HEK293T (cell line): ENCODE measurements around the gene HSD17B1.
A peak's percentile ranks its signal among the peaks of the same experiment; 100 is the strongest.

Source experiments
- CTCF ChIA-PET: fragments of 350-600 bp; formaldehyde crosslinking; extraction: SDS; loops from one replicate; lab custom pipeline; 2021; ENCODE audit warnings: antibody characterized with exemption, inconsistent platforms; lab: Yijun Ruan, JAX
- POLR2A ChIA-PET: fragments of 350-600 bp; formaldehyde crosslinking; extraction: SDS; loops from one replicate; lab custom pipeline; 2020; ENCODE audit warnings: antibody characterized with exemption, inconsistent platforms; lab: Yijun Ruan, JAX
- DNase-seq: peaks from one replicate; pipeline ENCODE4 v3.0.0; 2012; ENCODE audit warnings: mixed read lengths; ENCODE audit errors: extremely low spot score
- ARNT ChIP-seq: fragments of 450-650 bp; IDR thresholded peaks from 2 replicates; pipeline ENCODE4 v1.6.1; 2017; ENCODE audit warnings: mild to moderate bottlenecking
- BHLHE40 ChIP-seq: fragments of 450-650 bp; IDR thresholded peaks from 2 replicates; pipeline ENCODE4 v1.6.1; 2016; ENCODE audit warnings: mild to moderate bottlenecking, moderate library complexity, borderline replicate concordance
- CTBP1 ChIP-seq: fragments of 450-650 bp; IDR thresholded peaks from 2 replicates; pipeline ENCODE4 v1.6.1; 2016; ENCODE audit warnings: borderline replicate concordance
- ELF4 ChIP-seq: fragments of 450-650 bp; IDR thresholded peaks from 2 replicates; pipeline ENCODE4 v1.6.1; 2017; ENCODE audit warnings: antibody characterized with exemption
- FOXA1 ChIP-seq: fragments of 450-650 bp; IDR thresholded peaks from 2 replicates; pipeline ENCODE4 v1.6.1; 2016; ENCODE audit warnings: mild to moderate bottlenecking
- FOXK2 ChIP-seq: fragments of 450-650 bp; IDR thresholded peaks from 2 replicates; pipeline ENCODE4 v1.6.1; 2016; ENCODE audit warnings: mild to moderate bottlenecking
- FOXM1 ChIP-seq: fragments of 450-650 bp; IDR thresholded peaks from 2 replicates; pipeline ENCODE4 v1.6.1; 2017; ENCODE audit warnings: mild to moderate bottlenecking, borderline replicate concordance
- HDGF ChIP-seq: fragments of 450-650 bp; IDR thresholded peaks from 2 replicates; pipeline ENCODE4 v1.6.1; 2017; ENCODE audit warnings: antibody characterized with exemption, borderline replicate concordance
- L3MBTL2 ChIP-seq: fragments of 450-650 bp; conservative IDR thresholded peaks from 2 replicates; pipeline ENCODE4 v1.6.1; 2016; ENCODE audit warnings: mild to moderate bottlenecking
- LEF1 ChIP-seq: fragments of 450-650 bp; IDR thresholded peaks from 2 replicates; pipeline ENCODE4 v1.6.1; 2017; ENCODE audit warnings: mild to moderate bottlenecking, borderline replicate concordance
- NFRKB ChIP-seq: fragments of 450-650 bp; IDR thresholded peaks from 2 replicates; pipeline ENCODE4 v1.6.1; 2016; ENCODE audit warnings: mild to moderate bottlenecking, moderate library complexity
- PKNOX1 ChIP-seq: fragments of 450-650 bp; IDR thresholded peaks from 2 replicates; pipeline ENCODE4 v1.6.1; 2016
- SP1 ChIP-seq: fragments of 450-650 bp; IDR thresholded peaks from 2 replicates; pipeline ENCODE4 v1.6.1; 2017
- SUZ12 ChIP-seq: fragments of 450-650 bp; IDR thresholded peaks from 2 replicates; pipeline ENCODE4 v1.6.1; 2016; ENCODE audit warnings: mild to moderate bottlenecking
- TARDBP ChIP-seq: fragments of 450-650 bp; IDR thresholded peaks from 2 replicates; pipeline ENCODE4 v1.6.1; 2016
- ZNF384 ChIP-seq: fragments of 450-650 bp; IDR thresholded peaks from 2 replicates; pipeline ENCODE4 v1.6.1; 2016

HSD17B1 gene

GRCh38 chr17:42568341-42569111 lies 15.8 kb downstream of the HSD17B1 start:
- TF ChIP-seq FOXM1 = no peak
- TF ChIP-seq CTBP1 = no peak
- no peak for TF ChIP-seq ZNF384
- no peak for TF ChIP-seq FOXK2
- TF ChIP-seq NFRKB = no peak
- no peak for TF ChIP-seq FOXA1
- no peak for TF ChIP-seq BHLHE40
- TF ChIP-seq LEF1 = no peak
- no peak for TF ChIP-seq L3MBTL2
- no peak for TF ChIP-seq SUZ12
- no peak for TF ChIP-seq ARNT
- ChIA-PET CTCF (interaction anchor here (1.9 kb wide), 1 partner anchor 10 kb away, joined by 8 read pairs; no protein-coding TSS in a partner anchor), POLR2A (interaction anchor here (1.2 to 4.7 kb wide), 4 partner anchors 9 to 108 kb away, joined by 6 to 59 read pairs (median 11); partner anchors contain the start of genes NAGLU, PLEKHH3, PSMC3IP and RETREG3)
- DNase-seq = no peak

GRCh38 chr17:42571435-42572225 lies 18.9 kb downstream of the HSD17B1 start:
- DNase-seq = no peak
- CTCF ChIA-PET = no interaction called here
- POLR2A ChIA-PET = interaction anchor here (1.2 to 2.7 kb wide), 5 partner anchors 17 to 112 kb away, joined by 3 to 13 read pairs (median 6); partner anchors contain the start of genes NAGLU, RETREG3 and TUBG1
- TF ChIP-seq ZNF384 = no peak
- TF ChIP-seq ELF4 = no peak
- no peak for TF ChIP-seq SUZ12
- no peak for TF ChIP-seq PKNOX1
- no peak for TF ChIP-seq FOXA1
- no peak for TF ChIP-seq FOXM1
- no peak for TF ChIP-seq BHLHE40
- TF ChIP-seq NFRKB = no peak
- no peak for TF ChIP-seq ARNT
- no peak for TF ChIP-seq FOXK2
- TF ChIP-seq TARDBP = no peak
- TF ChIP-seq LEF1 = no peak
- TF ChIP-seq HDGF = no peak
- no peak for TF ChIP-seq CTBP1
- TF ChIP-seq L3MBTL2 = no peak
- no peak for TF ChIP-seq SP1

GRCh38 chr17:42573095-42573494 lies 20.4 kb downstream of the HSD17B1 start:
- POLR2A ChIA-PET = interaction anchor here (1.1 to 2.2 kb wide), 4 partner anchors 18 to 392 kb away, joined by 3 to 8 read pairs (median 5); partner anchors contain the start of genes NAGLU, RETREG3 and TUBG1
- no peak for DNase-seq
- no peak for TF ChIP-seq L3MBTL2
- no peak for TF ChIP-seq BHLHE40
- TF ChIP-seq FOXK2 = no peak
- TF ChIP-seq HDGF = no peak
- TF ChIP-seq ZNF384 = no peak
- TF ChIP-seq ARNT = no peak
- CTCF ChIA-PET = interaction anchor here (0.5 kb wide), 1 partner anchor 190 kb away, joined by 3 read pairs; no protein-coding TSS in a partner anchor

- CTCF ChIA-PET = no interaction called here
Measured at GRCh38 chr17:42574463-42574862, 21.7 kb downstream of the HSD17B1 start.

GRCh38 chr17:42577140-42577531 lies 24.4 kb downstream of the HSD17B1 start:
- no peak for TF ChIP-seq SUZ12
- 0 out of 2 replicates have a peak, but pooled peaks have one; percentile 24 for TF ChIP-seq LEF1
- ChIA-PET POLR2A (interaction anchor here (1.0 to 6.4 kb wide), 18 partner anchors 10 to 247 kb away, joined by 3 to 122 read pairs (median 9); partner anchors contain the start of genes BECN1, CCR10, CNTNAP1 and MLX), CTCF (interaction anchor here (0.7 to 3.5 kb wide), 8 partner anchors 10 to 103 kb away, joined by 3 to 43 read pairs (median 8); partner anchors contain the start of genes MLX, PLEKHH3, RETREG3 and TUBG1)
- no peak for DNase-seq

More at GRCh38 chr17:42574463-42574862, 21.7 kb downstream of the HSD17B1 start:
- POLR2A ChIA-PET = interaction anchor here (1.2 to 2.2 kb wide), 4 partner anchors 10 to 39 kb away, joined by 3 to 8 read pairs (median 6); partner anchors contain the start of genes NAGLU, RETREG3 and TUBG1
- no peak for DNase-seq
- TF ChIP-seq NFRKB (no peak), PKNOX1 (no peak), L3MBTL2 (no peak), CTBP1 (no peak), FOXK2 (no peak)

GRCh38 chr17:42577532-42578281 lies 25.0 kb downstream of the HSD17B1 start, which contains the start of gene PSMC3IP:
Gene PSMC3IP, minus strand, starts transcription at chr17:42577729. Its CDS starts 43 bp downstream, at chr17:42577686.
- POLR2A ChIA-PET = interaction anchor here (0.6 to 6.4 kb wide), 26 partner anchors 8 to 246 kb away, joined by 3 to 122 read pairs (median 6); partner anchors contain the start of genes BECN1, CCR10, CNTNAP1 and MLX
- CTCF ChIA-PET = interaction anchor here (0.6 to 3.5 kb wide), 31 partner anchors 8 to 361 kb away, joined by 3 to 43 read pairs (median 4); partner anchors contain the start of genes BECN1, CNTNAP1, MLX and PLEKHH3
- DNase-seq = peak; percentile 96
- no peak for TF ChIP-seq FOXM1
- TF ChIP-seq L3MBTL2 = peak; percentile 61
- no peak for TF ChIP-seq CTBP1
- 0 out of 2 replicates have a peak, but pooled peaks have one; percentile 49 for TF ChIP-seq ELF4
